ENCODE measurements around the gene TKT.

GRCh38 chr3:53192608-53193007 is 63.2 kb downstream of the TKT start:
- TF ChIP-seq GABPA (IDR thresholded peaks at IDR 0.05; ENCODE audit: borderline replicate concordance, insufficient read depth, low read length) (no peak), CHD2 (IDR thresholded peaks at IDR 0.05; ENCODE audit: low read length) (no peak), SP1 (IDR thresholded peaks at IDR 0.05; ENCODE audit: low read depth, low read length) (no peak), CTCF (IDR thresholded peaks at IDR 0.05; ENCODE audit: control extremely low read depth in 1 of 3, insufficient read depth in 1 of 3, low read depth in 1 of 3, low read length in 3 of 3) (no peak), EZH2 (IDR thresholded peaks at IDR 0.05; ENCODE audit: low read depth, low read length, severe bottlenecking) (no peak), KDM1A (IDR thresholded peaks at IDR 0.05; ENCODE audit: borderline replicate concordance, low read length) (no peak), EP300 (IDR thresholded peaks at IDR 0.05; ENCODE audit: borderline replicate concordance in 1 of 2, low read depth in 2 of 2, low read length in 2 of 2) (no peak), MAFK (IDR thresholded peaks at IDR 0.05; ENCODE audit: low read depth, low read length) (no peak), POLR2A (IDR thresholded peaks at IDR 0.05; ENCODE audit: control extremely low read depth in 1 of 2, low read depth in 2 of 2, low read length in 2 of 2) (no peak), BRCA1 (IDR thresholded peaks at IDR 0.05; ENCODE audit: low read depth, low read length) (no peak), EGR1 (IDR thresholded peaks at IDR 0.05; ENCODE audit: borderline replicate concordance, low read depth, low read length) (no peak), MAX (IDR thresholded peaks at IDR 0.05) (no peak), POLR2AphosphoS5 (IDR thresholded peaks at IDR 0.05; ENCODE audit: low read depth, low read length) (no peak), NRF1 (IDR thresholded peaks at IDR 0.05; ENCODE audit: low read depth, low read length) (no peak)

All from H1 (cell line).